Measurements from ENCODE around the gene HELT.

HELT gene

DNA sequence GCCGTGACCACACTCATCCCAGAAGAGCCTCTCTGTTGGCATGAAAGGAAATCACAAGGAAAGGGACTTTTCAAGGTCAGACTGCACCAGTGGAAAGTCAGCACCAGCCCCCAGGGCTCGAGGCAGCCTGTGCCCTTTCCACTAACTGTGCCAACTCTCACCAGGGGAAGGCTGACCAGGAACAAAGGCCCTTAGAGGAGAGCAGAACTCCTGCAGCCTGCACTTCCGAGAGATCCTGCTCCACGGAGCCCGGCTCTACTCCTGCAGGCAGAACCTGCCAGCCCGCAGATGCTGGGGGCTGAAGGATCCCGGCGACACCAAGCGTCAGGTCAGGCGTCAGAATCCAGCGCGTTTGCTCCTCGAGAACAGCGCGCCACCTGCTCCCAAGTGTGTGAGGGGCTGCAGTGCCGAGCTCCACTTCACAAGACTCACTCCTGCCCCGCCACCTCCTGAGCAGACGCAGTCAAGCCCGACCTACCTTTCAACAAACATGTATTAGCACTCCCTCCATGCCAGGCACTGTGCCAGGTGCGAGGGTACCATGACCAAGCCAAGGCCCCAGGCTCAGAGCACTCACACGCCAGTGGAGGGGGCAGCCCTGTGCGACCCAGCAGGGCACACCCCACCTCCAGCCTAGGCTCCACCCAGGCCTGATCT, 13.6 kb upstream of the HELT start:
- DNase-seq: no peak

DNA sequence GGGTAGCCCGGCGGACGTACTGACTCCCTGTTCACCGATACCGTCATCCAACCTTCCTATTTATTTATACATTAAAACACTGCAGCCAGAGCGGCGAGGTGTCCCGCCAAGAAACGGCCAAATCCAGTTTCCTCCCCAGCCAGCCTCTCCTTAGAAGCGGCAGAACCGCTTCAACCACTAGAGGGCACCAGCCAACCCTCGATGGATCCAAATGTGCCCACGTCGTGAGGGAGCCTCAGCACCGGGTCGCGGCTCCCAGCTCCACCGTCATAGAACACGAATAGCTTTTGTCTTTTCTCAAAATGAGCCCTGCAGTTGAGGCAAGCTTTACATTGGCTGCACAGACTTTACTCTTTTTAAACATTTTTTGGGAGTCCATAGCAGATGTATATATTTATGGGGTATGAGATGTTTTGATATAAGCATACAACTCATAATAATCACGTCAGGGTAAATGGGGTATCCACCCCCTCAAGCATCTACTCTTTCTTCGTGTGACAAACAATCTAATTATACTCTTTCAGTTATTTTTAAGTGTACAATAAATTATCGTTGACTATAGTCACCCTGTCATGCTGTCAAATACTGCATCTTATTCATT, 13.0 kb upstream of the HELT start:
- peak; percentile 68 to 74 for DNase-seq

DNA sequence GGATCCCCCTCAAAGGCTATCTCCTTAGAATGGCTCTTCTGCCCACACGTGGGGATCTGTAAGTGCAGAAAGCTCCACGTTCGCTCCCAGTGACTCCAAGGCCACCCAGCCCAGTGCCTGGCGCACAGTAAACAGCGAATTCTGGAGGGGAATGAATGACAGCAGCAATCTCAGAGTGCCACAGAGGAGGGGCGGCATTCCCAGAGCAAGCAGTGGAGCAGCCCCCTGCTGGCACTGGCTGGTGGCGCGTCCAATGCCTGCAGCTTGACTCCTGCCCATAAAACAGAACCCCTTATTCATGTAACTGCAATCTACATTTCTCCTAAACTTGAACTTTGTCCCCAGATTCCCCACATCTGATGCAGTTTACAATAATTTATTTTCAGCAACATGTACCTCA, 6.9 kb upstream of the HELT start:
- DNase-seq: no peak

DNA sequence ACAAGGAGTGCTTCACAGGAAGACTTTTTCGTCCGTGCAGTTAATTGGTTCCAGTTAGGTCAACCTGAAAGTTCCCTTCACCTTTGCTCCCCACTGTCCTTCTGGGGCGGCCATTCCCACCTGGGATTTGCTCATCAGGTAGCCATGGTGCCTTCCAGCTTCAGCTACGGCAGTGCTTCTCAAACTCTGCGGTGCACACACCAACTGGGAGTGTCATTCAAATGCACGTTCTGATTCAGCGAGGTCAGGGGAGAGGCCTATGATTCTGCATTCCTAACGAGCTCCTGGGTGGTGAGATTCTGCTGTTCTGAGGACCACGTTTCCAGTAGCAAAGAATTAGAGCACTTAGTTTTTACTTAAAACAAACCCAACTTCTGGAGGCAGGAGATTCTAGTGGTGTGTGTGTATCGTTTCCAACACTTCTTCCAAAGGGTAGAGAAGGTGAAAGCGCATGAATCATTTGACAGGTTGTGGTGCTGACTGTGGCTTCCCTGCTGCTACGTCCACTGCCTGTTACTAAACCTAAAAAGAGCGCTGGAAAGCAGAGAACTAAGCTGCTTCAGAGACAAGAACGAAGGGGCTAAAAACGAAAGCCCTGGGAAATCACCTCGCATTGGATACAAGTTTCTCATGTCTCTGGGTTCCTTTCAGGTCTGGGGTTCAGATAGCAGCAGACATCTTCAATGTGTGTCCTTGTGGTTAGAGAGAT, 4.7 kb upstream of the HELT start:
- no peak for DNase-seq

DNA sequence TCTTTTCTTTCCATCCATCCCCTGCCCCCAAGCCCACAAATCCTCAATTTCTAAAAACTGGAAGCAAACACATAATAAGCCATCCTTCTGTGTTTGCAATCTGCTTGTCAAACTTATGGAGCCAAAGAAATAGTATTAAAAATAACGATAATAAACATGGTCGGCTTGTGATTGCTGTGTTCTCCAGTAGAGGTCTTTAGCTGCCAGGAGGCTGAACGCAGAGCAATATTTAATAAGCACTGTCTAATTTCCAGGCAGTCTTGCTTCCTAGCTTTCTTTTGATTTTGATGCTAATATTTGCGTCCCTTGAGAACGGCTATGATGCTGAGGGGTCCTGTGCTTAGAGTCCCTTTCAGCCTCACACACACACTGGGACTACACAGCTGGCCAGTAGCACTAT, 3.2 kb upstream of the HELT start:
- DNase-seq: no peak

DNA sequence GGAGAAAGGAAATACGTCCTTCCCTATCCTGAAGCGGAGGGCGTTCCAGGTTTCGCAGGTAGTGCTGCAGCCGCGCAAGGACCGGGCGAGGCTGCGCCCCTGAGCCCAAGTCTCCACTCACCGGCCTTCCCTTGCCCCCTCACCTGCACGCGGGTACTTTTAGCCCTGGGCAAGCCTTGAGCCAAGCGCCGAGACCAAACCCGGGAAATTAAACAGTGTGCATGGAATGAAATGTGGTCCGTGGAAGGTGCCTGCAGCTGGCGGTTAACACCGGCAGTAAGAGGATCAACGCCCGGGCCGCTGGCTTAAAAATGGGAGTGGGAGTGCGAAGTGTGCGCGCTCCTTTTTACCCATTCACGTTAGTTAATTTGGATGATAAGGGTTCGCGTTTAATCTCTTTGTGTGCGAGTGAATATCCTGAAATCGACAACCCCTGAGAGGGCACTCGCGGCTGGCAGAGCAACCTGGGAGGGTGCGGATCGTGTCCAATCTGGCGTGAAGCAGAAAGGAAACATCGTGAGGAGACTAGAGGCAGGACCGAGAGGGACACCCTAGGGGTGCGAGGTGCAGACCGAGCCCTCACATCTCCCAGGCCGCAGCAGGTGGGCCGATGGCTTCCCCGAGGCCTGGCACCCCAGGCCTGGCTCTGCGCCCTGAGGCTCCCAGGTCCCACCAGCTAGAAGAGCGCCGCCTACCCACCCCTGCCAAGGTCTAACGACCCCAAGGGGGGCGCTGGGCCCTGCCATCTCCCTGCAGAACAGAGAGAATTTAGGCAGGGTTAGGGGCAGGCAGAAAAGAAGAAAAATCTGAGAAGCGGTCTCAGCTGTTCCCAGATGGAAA, 2.0 kb upstream of the HELT start:
- no peak for DNase-seq

DNA sequence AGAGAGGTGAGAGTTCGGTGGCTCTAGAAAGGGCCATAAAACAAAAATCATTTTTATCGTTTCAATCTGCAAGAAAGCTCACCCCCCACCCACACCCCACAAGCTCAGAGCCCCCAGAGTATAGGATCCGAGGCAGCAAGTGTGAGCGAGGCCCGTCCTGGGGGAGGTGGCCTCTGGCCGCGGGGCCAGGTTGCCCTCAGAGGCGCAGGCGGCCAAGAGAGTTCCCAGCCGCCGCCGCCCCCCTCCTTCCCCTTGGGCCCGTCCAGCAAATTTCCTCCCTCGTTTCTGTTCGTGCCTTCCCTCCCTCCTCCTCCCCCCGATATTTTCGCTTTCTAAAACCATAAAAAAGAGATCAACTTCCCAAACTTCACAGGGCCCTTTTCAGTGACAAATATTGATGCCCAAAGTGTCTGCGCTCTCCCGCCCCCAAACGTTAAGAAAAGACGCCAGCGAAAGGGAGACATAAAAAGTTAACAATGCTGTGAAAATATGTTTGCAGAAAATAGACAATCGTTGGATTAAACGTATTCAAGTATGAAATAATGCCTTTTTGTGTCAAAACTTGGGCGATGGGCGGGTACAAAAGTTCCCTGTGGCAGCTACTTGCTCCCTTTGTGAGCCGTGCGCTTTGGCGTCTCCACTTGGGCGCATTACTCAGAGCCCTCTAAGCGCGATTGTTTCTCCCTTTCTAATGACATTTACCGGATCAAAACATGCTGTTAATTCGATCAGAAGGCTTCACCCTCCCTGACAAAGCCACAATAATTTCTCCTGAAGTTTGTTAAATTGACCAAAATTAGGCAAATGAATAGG, 1.1 kb upstream of the HELT start:
- DNase-seq: no peak

DNA sequence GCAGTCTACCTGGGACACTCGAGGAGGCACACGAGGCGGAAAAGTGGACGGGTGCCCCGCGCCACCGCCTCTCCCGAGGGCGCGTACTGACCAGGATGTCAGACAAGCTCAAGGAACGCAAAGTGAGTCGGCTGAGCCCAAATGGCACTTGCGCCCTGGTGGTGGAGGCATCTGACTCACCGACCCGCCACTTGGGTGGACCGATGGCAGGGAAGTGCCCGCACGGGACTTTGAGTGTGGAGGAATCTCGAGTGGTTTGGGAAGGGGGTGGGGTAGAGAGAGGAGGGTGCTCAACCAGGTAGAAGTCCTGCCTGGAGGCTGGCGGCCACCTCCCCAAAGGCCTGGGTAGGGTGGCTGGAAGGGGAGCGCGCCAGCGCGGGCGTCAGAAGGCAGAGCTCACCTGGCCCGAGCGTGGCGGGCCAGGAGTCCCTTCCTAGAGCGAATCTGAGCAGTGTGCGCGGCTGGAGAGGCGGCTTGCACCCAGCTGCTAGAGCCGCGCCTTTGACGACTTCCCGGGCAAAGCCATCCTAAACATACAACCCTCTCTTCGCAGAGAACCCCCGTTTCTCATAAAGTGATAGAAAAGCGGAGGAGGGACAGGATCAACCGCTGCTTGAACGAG, 655 bp downstream of the HELT start:
- DNase-seq: no peak

DNA sequence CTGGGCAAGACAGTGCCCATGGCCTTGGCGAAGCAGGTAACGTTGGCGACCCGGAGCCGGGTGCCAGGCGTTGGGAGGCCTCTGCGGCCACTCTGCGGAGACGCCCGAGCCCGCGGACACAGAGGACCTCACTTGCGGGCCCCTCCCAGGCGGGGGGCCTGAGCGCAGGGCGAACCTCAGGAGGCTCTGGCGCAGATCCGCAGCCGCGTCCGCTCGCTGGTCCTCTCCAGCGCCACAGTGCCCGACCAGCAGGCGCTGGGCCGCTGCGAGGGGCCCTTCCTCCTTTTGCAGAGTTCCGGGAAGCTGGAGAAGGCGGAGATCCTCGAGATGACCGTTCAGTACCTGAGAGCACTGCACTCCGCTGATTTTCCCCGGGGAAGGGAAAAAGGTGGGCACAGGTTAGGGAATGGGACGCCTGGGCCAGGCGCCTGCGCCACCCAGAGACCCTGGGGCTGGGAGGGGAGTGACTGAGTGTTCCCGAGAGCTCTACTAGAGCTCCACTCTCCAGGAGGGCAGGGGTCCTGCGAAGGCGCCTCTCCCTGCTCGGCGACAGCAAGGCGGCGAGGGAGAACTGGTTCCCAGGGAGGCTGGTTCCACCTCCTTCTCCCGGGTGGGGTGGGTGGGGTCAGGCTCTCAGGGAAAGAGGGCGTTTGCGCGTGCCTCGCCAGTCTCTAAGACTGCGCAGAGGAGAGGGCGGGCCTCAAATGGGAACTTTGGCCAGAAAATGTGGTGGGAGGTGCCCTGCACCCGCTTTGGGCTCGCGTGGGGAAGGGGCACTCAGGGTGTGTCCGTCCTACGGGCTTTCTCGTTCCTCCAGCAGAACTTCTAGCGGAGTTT, 1.4 kb downstream of the HELT start:
- no peak for DNase-seq

DNA sequence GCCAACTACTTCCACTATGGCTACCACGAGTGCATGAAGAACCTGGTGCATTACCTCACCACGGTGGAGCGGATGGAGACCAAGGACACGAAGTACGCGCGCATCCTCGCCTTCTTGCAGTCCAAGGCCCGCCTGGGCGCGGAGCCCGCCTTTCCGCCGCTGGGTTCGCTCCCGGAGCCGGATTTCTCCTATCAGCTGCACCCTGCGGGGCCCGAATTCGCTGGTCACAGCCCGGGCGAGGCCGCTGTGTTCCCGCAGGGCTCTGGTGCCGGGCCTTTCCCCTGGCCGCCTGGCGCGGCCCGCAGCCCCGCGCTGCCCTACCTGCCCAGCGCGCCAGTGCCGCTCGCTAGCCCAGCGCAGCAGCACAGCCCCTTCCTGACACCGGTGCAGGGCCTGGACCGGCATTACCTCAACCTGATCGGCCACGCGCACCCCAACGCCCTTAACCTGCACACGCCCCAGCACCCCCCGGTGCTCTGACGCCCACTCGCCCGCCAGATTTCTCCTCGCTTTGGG, 2.1 kb downstream of the HELT start:
- DNase-seq: no peak

DNA sequence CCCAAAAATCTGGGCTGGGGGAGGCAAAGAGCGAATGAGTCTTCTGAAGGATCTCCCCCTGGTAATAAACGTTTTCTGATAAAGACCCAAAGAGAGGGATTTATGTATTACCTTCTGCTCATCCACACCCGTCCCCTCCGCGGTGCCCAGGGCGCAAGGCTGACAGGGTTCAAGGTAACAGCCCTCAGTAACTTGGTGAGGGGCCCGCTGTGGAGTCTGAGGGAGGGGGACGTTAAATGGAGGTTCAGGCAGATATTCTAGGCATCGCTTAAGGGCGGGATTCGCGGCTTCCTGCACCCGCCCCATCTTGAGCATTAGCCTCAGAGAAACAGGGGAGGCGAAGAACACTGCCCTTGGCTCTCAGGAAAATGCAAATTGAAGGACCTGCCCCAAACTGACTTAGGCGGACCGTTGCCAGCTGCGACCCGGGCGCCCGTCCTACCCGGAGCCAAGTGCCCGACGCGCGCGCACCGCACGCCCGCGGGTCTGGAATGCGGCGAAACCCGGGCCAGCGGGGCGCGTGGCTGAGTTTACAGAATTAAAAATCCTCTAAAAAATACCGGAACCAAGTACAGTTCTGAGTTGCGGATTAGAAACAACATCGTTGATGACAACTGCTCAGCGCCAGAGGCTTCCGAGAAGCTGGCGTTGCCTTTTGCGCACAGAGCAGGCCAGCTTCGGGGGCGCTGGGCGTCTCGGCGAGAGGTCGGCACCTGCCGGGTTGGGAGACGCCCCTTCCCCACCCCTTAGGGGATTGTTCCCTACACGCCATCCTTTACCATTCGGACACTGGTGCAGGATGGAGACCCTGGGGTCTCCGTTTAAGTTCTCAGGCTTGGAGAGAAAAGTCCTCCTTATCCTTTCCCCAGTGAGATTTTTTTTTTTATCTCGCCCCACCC, 2.8 kb downstream of the HELT start:
- no peak for DNase-seq

DNA sequence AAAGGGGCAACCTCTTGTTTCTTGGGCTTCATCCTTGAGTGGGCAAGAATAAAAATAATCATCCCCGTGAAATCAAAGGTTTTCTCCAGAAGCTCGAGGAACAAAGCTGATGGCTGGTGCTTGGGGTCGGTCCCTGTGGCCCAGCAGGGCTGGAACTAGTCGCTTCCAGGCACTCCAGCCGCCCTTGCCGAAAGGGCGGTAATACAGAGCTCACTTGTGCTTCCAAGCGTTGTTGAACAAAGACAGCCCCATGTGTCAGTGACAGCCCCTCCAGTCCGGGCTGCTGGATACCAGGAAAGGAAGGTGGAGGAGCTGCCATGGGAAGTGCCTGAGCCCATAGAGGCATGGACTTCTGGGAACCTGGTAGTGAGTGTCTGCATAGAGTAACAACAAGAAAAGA, 5.2 kb downstream of the HELT start:
- no peak for DNase-seq

DNA sequence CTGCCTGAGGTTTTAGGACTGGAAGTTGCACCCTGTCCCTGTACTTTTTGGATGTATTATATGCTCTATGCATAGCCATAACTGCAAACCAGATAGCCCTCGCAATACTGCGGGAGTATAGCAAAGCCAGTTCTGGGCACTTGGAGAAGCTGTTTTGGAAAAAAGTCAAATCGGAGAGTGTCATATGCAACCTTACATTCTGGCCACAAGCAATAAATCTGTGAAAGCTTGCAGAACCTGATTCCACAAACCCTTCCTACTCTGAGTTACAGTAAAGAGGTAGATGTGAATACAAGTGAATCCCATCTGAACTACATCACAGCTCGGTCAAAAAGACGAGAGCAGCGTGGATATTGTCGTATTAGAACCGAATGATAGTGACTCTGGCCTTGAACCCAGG, 10.3 kb downstream of the HELT start:
- no peak for DNase-seq

DNA sequence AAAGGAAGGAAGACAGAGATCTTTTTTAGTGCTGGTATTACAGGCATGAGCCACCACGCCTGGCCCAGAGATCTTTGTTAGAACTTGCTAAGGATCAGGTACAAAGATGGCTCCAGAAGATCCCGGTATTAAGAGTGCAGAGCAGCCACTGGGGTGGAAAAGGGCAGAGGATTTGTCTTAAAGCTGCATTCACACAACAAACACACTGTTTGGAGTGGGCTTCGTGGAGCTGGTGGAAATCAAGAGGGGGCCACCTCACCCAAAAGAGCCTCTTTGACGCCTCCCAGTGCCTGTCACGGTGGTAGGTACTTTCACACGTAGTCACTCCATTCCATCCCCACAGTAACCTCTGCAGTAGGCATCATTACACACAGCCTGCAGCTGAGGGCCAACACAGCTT, 13.3 kb downstream of the HELT start:
- no peak for DNase-seq

DNA sequence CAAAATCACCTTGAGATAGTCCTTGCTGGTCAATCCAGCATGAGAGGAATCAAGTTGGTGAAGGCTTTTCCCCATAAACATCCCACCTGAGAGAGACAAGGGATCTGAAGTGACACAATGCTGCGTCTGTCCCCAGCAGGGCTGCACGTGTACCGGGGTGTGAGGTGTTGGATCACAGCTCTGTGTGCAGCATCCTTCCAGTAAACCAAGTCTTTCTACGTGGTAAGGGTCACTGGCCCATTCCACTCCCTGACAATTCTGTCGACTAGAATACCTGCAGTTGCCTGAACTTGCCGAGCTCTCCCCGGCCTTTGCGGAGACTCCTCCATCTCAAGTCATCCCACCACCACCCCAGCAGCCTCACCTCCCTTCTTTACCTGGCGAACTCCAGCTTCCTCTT, 14.8 kb downstream of the HELT start:
- no peak for DNase-seq

DNA sequence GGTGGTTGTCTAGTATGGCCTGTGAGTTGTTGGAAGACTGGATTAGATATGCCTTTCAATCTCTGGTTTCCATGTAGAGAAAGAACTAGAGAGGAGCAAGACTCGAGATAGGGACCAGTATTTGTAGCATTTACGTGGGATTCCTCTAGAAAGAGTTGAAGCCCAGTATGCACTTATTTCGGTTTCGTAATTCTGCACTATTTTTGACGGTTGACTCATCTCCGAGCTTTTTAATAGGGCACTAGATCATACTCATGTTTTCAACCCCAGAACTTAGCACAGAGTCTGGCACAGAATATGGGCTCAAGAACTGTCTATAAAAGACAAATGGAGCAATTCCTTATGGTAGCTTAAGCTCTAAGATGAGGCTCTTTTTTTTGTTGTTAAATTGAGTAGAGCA, 15.7 kb downstream of the HELT start:
- no peak for DNase-seq

DNA sequence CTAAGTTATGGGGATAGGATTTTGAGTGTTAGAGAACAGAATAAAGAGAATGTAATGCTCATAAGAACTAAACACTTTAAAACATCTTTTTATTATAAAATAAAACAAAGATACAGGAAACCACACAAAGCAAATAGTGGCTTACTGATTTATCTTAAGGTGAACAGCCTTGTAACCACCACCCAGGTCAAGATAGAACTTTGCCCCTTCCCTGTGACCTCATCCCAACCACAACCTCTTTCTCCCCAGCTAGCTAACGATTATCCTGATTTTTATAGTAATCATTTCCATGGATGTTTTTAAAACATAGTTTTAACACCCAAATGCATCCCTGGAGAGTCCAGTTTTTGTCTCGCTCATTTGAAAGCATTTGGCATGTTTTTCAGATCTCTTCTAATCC, 17.0 kb downstream of the HELT start:
- DNase-seq: no peak

DNA sequence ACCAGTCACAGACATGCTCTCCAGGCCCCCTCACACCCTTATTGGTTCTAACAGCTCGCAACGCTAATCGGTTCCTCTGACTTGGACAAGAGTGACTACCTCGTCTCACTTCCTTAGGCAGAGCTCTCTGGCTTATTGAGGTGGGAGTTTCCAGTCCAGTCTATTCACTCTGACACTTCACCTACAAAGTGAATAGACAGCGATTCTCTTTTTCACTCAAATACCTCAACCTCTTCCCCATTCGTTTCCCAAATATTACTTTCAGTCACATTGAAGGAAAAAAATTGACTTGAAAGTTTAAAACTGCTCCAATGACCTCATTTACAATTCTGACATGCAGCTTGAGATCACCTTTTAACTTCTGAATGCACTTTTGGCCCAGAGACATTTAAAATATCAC, 17.7 kb downstream of the HELT start:
- DNase-seq: no peak

DNA sequence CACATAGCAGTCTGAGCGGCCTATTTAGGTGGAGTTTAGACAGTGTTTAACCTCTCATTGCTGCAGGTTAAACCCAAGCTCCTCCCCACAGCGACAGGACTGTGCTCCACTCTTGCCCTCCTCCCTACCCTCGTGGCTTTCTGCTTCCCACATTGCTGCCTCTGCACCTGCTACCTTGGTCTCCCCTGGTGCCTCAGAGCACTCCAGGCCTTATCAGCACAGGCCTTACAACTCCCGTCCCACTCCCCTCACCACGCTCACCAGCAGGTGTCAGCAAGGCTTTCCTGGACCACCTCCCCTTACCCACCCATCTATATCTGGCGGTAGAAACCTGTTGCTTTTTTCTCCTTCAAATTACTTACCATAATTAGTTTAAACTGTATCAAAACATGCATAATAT, 18.6 kb downstream of the HELT start:
- DNase-seq: no peak

Measured in CD4-positive, alpha-beta T cell treated with Interleukin-4 for 1 hour (primary cell).